ENCODE measurements around the gene CHST8. TPM values are rescaled to one million over a fixed set of nuclear protein-coding genes. Genes with fewer than 3 reads are reported as not detected.

CHST8 gene
- total RNA-seq, 2 experiments from 2014 or later: not detected

- no peak overlapping the region for H3K4me3 Mint-ChIP-seq
- H3K4me1 Mint-ChIP-seq (ENCODE audit: low read depth): no peaks in the 10 kb centered on the region
- no peak overlapping the region for H3K27ac Mint-ChIP-seq
- no peak overlapping the region for H3K4me3 ChIP-seq (ENCODE audit: low read length)
- intact Hi-C loops (cut with DNase I, micrococcal nuclease): no loop called here
- TF ChIP-seq, protein P1, sequence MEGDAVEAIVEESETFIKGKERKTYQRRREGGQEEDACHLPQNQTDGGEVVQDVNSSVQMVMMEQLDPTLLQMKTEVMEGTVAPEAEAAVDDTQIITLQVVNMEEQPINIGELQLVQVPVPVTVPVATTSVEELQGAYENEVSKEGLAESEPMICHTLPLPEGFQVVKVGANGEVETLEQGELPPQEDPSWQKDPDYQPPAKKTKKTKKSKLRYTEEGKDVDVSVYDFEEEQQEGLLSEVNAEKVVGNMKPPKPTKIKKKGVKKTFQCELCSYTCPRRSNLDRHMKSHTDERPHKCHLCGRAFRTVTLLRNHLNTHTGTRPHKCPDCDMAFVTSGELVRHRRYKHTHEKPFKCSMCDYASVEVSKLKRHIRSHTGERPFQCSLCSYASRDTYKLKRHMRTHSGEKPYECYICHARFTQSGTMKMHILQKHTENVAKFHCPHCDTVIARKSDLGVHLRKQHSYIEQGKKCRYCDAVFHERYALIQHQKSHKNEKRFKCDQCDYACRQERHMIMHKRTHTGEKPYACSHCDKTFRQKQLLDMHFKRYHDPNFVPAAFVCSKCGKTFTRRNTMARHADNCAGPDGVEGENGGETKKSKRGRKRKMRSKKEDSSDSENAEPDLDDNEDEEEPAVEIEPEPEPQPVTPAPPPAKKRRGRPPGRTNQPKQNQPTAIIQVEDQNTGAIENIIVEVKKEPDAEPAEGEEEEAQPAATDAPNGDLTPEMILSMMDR (IDR thresholded peaks at IDR 0.05): no peak
- no peak overlapping the region for H3K27ac ChIP-seq (ENCODE audit: low read depth in 1 of 2, low read length in 2 of 2)
- no peak for DNase-seq
- H3K27me3 ChIP-seq (ENCODE audit: control insufficient read depth in 1 of 2, insufficient read depth in 2 of 2, low read length in 2 of 2): no peaks in the 10 kb centered on the region
- no peaks in the 10 kb centered on the region for H3K4me1 ChIP-seq (ENCODE audit: insufficient read depth, low read length)
- H3K9me3 Mint-ChIP-seq: no peaks in the 10 kb centered on the region
- no peak for ATAC-seq (ENCODE audit: poor library complexity)
- ChIA-PET POLR2A (no interaction called here), CTCF (no interaction called here)
- no peaks in the 10 kb centered on the region for H3K36me3 Mint-ChIP-seq (ENCODE audit: low read depth)
- no peaks in the 10 kb centered on the region for H3K36me3 ChIP-seq (ENCODE audit: insufficient read depth, low read length)
- peaks cover 8% of the 10 kb centered on the region for H3K27me3 Mint-ChIP-seq
- H3K9me3 ChIP-seq (ENCODE audit: control insufficient read depth in 1 of 2, insufficient read depth in 1 of 2, low read length in 2 of 2): no peaks in the 10 kb centered on the region
These were observed 82.1 kb downstream of the CHST8 start for GRCh38 chr19:33703821-33704220.

DNA sequence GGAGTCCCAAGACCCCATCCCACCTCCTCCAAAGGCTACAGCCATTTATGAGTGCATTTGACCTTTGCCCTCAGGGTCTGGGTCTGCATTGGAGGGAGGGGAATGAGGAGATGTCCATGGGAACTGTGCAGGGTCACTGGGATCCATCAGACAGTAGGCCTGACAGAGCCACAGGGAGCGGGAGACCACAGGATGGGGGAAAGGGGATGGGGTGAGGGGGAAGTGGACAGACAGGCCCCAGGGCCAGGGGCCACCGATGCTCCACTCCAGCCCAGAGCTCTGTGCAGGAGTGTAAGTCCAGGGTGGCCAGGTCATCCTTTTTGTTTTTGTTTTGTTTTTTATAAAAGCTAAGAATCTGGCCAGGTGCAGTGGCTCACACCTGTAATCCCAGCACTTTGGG is 82.5 kb downstream of the CHST8 start:
- no peaks in the 10 kb centered on the region for H3K4me1 Mint-ChIP-seq (ENCODE audit: low read depth)
- ChIA-PET POLR2A (no interaction called here), CTCF (no interaction called here)
- TF ChIP-seq, protein P1 (IDR thresholded peaks at IDR 0.05): no peak
- H3K4me1 ChIP-seq (ENCODE audit: insufficient read depth, low read length): no peaks in the 10 kb centered on the region
- no peak overlapping the region for H3K27ac Mint-ChIP-seq
- no peaks in the 10 kb centered on the region for H3K9me3 ChIP-seq (ENCODE audit: control insufficient read depth in 1 of 2, insufficient read depth in 1 of 2, low read length in 2 of 2)
- H3K4me3 Mint-ChIP-seq: no peak overlapping the region
- no peaks in the 10 kb centered on the region for H3K36me3 ChIP-seq (ENCODE audit: insufficient read depth, low read length)
- DNase-seq: no peak
- peaks cover 6% of the 10 kb centered on the region for H3K27me3 Mint-ChIP-seq
- no peak overlapping the region for H3K4me3 ChIP-seq (ENCODE audit: low read length)
- H3K9me3 Mint-ChIP-seq: no peaks in the 10 kb centered on the region
- no peak for ATAC-seq (ENCODE audit: poor library complexity)
- H3K27ac ChIP-seq (ENCODE audit: low read depth in 1 of 2, low read length in 2 of 2): no peak overlapping the region
- intact Hi-C loops (cut with DNase I, micrococcal nuclease): no loop called here
- no peaks in the 10 kb centered on the region for H3K27me3 ChIP-seq (ENCODE audit: control insufficient read depth in 1 of 2, insufficient read depth in 2 of 2, low read length in 2 of 2)
- H3K36me3 Mint-ChIP-seq (ENCODE audit: low read depth): no peaks in the 10 kb centered on the region

DNA sequence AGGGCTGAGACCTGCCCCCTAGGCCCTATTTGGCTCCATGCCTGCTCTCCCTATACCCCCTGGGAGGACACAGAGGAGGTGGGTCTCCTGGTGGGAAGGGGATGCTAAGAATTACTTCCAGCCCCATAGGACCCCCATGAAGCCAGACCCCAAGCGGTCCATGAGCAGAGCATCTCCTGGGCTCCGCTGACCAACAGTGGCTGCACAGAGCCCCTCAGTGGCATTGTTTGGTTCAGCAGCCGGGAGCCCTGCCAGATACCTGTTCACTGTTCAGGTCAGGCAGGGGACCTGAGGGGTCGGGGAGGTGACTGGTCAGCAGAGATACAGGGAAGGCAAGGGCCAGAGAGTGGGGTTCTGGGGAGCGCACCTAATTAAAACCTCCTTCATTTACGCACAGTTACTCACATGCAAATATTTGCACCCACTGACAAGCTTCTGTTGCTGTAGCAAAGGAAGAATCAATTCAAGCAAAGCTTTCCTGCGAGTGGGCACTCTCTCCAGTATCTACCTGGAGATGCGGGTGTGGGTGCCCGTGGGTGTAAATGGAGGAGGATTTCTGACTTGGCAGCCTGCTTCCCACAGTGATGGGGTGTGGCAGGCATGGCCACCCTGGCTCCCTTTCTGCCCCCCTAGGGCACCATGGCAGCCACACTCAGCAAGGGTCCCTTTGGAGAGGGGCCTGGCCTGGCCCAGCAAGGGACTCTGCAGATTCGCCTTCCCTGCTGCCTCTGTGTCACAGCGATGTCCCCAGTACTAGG is 83.5 kb downstream of the CHST8 start:
- no peak overlapping the region for H3K4me3 Mint-ChIP-seq
- H3K27me3 Mint-ChIP-seq: peaks cover 5% of the 10 kb centered on the region
- POLR2A ChIA-PET: no interaction called here

More for the DNA sequence above, 83.5 kb downstream of the CHST8 start:
- Mint-ChIP-seq H3K27ac (no peak overlapping the region), H3K9me3 (peaks cover 2% of the 10 kb centered on the region), H3K4me1 (ENCODE audit: low read depth) (no peaks in the 10 kb centered on the region), H3K36me3 (ENCODE audit: low read depth) (no peaks in the 10 kb centered on the region)
- no peaks in the 10 kb centered on the region for H3K9me3 ChIP-seq (ENCODE audit: control insufficient read depth in 1 of 2, insufficient read depth in 1 of 2, low read length in 2 of 2)
- intact Hi-C loops (cut with DNase I, micrococcal nuclease): no loop called here
- H3K4me3 ChIP-seq (ENCODE audit: low read length): no peak overlapping the region
- TF ChIP-seq, protein P1 (IDR thresholded peaks at IDR 0.05): no peak
- CTCF ChIA-PET: no interaction called here
- no peak for DNase-seq
- H3K36me3 ChIP-seq (ENCODE audit: insufficient read depth, low read length): no peaks in the 10 kb centered on the region
- no peaks in the 10 kb centered on the region for H3K27me3 ChIP-seq (ENCODE audit: control insufficient read depth in 1 of 2, insufficient read depth in 2 of 2, low read length in 2 of 2)
- no peak overlapping the region for H3K27ac ChIP-seq (ENCODE audit: low read depth in 1 of 2, low read length in 2 of 2)
- no peaks in the 10 kb centered on the region for H3K4me1 ChIP-seq (ENCODE audit: insufficient read depth, low read length)
- no peak for ATAC-seq (ENCODE audit: poor library complexity)

Measured in CD4-positive, alpha-beta T cell (primary cell).